HepG2 (cell line): Measurements from ENCODE around the gene TRMT1. TPM values are rescaled to one million over a fixed set of nuclear protein-coding genes. Genes with fewer than 3 reads are reported as not detected.

Experiments used
- JUN ChIP-seq: sonication (generic); formaldehyde crosslinking; IDR thresholded peaks from 2 replicates; pipeline ENCODE4 v1.4.0; 2020; ENCODE audit warnings: mild to moderate bottlenecking, missing genetic modification reagents
- KDM1A ChIP-seq: IDR thresholded peaks from 2 replicates; pipeline ENCODE4 v1.6.1; 2016; ENCODE audit warnings: missing compliant biosample characterization
- MED1 ChIP-seq: sonication (generic); formaldehyde crosslinking; IDR thresholded peaks from 2 replicates; pipeline ENCODE4 v1.4.0; 2020; ENCODE audit warnings: missing genetic modification reagents
- MYC ChIP-seq: sonication (generic); formaldehyde crosslinking; IDR thresholded peaks from 2 replicates; pipeline ENCODE4 v1.9.0; 2021; ENCODE audit warnings: missing genetic modification reagents, borderline replicate concordance
- RXRB ChIP-seq: IDR thresholded peaks from 2 replicates; pipeline ENCODE4 v1.6.1; 2016; ENCODE audit warnings: borderline replicate concordance, missing genetic modification reagents, missing compliant biosample characterization
- ZFP36L1 ChIP-seq: sonication (generic); formaldehyde crosslinking; IDR thresholded peaks from 2 replicates; pipeline ENCODE4 v1.8.0; 2022; ENCODE audit warnings: mild to moderate bottlenecking, missing genetic modification reagents, moderate library complexity
- ZNF3 ChIP-seq: IDR thresholded peaks from 2 replicates; pipeline ENCODE4 v1.7.0; 2017; ENCODE audit warnings: inconsistent platforms
- polyA plus RNA-seq, 8 experiments: library from polyadenylated mRNA; depleted of rRNA in 3 of 8; stranded (reverse) in 7 of 8; unstranded in 1 of 8; fragments of >200 nt; fragmentation: Illumina TruSeq in 4 of 8; extraction: Trizol in 4 of 8; gene quantifications; 2 replicates each; pipeline versions ENCODE4 v1.2.1 to v1.2.3, GENCODE V29; 2011 to 2016; ENCODE audit warnings: low read depth in 4 of 8, missing spikeins in 1 of 8, mixed read lengths in 1 of 8; ENCODE audit not compliant: insufficient read depth in 1 of 8
- total RNA-seq, 5 experiments: library from RNA; depleted of rRNA; stranded (reverse); fragments of >200 nt; fragmentation: Illumina TruSeq; extraction: Trizol; gene quantifications; 2 replicates each; pipeline ENCODE4 v1.2.3, GENCODE V29; 2016; ENCODE audit warnings: low read depth in 1 of 5
- TF ChIP-seq, protein P1 (sequence below): IDR thresholded peaks from 2 replicates; pipeline ENCODE4 v1.6.1; 2012; ENCODE audit warnings: inconsistent platforms
- TF ChIP-seq, protein P2 (sequence below): sonication (generic); formaldehyde crosslinking; IDR thresholded peaks from 2 replicates; pipeline ENCODE4 v1.5.0; 2020; ENCODE audit warnings: mild to moderate bottlenecking, missing genetic modification reagents, moderate library complexity
- TF ChIP-seq, protein P3 (sequence below): sonication (generic); formaldehyde crosslinking; IDR thresholded peaks from 2 replicates; pipeline ENCODE4 v1.4.0; 2020; ENCODE audit warnings: missing genetic modification reagents, borderline replicate concordance

The TRMT1 gene
- total and polyA plus RNA-seq, 2 of the 13 experiments (the other 11 are each of a cell fraction or from before 2014, with no cell fraction given): 35.5 to 44.1 TPM

DNA sequence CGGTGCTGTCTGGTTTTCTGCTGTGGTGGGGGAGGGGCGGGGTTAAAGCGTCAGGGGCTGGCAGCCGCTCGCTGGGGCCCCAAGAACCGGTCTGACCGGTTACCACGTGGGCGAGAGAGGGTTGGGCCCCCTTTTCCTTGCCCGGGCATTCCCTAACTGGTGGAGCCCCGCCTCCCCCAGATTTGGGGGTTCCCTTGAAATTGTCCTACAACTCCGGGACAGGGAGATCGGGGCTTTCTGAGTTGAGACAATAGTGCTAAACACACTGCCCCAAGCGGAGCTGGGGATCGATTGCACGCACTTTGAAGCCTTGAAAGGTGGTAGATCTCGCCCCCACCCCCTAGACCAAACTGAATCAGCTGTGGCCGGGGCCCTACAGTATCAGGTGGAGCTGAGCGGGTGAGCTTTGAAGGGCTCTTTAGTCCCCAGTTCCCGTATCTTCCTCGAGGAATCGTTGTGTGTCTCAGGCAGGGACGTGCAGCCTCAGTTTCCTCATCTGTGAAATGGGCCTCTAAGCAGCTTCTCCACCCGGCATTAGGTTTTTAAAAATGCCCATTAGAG, 38.5 kb upstream of the TRMT1 start (continued):
- TF ChIP-seq, protein P1, sequence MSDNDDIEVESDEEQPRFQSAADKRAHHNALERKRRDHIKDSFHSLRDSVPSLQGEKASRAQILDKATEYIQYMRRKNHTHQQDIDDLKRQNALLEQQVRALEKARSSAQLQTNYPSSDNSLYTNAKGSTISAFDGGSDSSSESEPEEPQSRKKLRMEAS: peak; percentile 47; the same call in 1 of the 2 replicates
- TF ChIP-seq MED1 (CRISPR knock-in tag) (peak; percentile 39), MYC (CRISPR knock-in tag) (peak; percentile 64; the same call in 1 of the 2 replicates), ZFP36L1 (CRISPR knock-in tag) (no peak), KDM1A (CRISPR knock-in tag) (peak; percentile 98), JUN (CRISPR knock-in tag) (no peak), RXRB (CRISPR knock-in tag) (no peak), ZNF3 (CRISPR knock-in tag) (peak; percentile 60; the same call in 1 of the 2 replicates)
- TF ChIP-seq, protein P2, sequence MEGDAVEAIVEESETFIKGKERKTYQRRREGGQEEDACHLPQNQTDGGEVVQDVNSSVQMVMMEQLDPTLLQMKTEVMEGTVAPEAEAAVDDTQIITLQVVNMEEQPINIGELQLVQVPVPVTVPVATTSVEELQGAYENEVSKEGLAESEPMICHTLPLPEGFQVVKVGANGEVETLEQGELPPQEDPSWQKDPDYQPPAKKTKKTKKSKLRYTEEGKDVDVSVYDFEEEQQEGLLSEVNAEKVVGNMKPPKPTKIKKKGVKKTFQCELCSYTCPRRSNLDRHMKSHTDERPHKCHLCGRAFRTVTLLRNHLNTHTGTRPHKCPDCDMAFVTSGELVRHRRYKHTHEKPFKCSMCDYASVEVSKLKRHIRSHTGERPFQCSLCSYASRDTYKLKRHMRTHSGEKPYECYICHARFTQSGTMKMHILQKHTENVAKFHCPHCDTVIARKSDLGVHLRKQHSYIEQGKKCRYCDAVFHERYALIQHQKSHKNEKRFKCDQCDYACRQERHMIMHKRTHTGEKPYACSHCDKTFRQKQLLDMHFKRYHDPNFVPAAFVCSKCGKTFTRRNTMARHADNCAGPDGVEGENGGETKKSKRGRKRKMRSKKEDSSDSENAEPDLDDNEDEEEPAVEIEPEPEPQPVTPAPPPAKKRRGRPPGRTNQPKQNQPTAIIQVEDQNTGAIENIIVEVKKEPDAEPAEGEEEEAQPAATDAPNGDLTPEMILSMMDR: peak; percentile 38
- TF ChIP-seq, protein P3, sequence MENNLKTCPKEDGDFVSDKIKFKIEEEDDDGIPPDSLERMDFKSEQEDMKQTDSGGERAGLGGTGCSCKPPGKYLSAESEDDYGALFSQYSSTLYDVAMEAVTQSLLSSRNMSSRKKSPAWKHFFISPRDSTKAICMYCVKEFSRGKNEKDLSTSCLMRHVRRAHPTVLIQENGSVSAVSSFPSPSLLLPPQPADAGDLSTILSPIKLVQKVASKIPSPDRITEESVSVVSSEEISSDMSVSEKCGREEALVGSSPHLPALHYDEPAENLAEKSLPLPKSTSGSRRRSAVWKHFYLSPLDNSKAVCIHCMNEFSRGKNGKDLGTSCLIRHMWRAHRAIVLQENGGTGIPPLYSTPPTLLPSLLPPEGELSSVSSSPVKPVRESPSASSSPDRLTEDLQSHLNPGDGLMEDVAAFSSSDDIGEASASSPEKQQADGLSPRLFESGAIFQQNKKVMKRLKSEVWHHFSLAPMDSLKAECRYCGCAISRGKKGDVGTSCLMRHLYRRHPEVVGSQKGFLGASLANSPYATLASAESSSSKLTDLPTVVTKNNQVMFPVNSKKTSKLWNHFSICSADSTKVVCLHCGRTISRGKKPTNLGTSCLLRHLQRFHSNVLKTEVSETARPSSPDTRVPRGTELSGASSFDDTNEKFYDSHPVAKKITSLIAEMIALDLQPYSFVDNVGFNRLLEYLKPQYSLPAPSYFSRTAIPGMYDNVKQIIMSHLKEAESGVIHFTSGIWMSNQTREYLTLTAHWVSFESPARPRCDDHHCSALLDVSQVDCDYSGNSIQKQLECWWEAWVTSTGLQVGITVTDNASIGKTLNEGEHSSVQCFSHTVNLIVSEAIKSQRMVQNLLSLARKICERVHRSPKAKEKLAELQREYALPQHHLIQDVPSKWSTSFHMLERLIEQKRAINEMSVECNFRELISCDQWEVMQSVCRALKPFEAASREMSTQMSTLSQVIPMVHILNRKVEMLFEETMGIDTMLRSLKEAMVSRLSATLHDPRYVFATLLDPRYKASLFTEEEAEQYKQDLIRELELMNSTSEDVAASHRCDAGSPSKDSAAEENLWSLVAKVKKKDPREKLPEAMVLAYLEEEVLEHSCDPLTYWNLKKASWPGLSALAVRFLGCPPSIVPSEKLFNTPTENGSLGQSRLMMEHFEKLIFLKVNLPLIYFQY: no peak
- TF ChIP-seq, all 625 proteins: peak for 65
